ENCODE data around the gene SMPD4. TPM values are rescaled to one million over a fixed set of nuclear protein-coding genes. Genes with fewer than 3 reads are reported as not detected.
A peak's percentile ranks its signal among the peaks of the same experiment; 100 is the strongest.
"Not testable (repeated sequence)": the region's sequence is repeated elsewhere in the genome, so short reads cannot be mapped to it uniquely, and the experiment has no call there.

The SMPD4 gene
- total RNA-seq, 1 donor from 2014 or later: 66.3 TPM

DNA sequence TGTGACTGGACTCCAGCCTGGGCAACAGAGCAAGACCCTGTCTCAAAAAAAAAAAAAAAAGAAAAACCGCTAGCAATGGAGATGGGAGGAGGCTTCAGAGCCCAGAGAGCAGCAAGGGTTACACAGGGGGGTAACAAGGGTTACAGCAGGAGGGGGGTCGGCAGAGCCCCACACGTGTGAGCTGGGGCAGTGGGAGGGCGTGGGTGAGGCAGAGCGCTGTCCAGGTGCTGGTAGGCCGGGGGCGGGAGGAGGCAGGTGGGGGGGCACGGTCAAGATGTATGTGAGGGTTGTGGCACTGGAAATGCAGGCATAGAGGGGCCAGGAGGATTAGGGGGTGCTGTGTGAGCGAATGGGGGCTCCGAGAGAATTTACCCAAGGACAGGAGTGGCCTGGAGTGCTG is 4.0 kb upstream of the SMPD4 start:
- TF ChIP-seq, protein P1, sequence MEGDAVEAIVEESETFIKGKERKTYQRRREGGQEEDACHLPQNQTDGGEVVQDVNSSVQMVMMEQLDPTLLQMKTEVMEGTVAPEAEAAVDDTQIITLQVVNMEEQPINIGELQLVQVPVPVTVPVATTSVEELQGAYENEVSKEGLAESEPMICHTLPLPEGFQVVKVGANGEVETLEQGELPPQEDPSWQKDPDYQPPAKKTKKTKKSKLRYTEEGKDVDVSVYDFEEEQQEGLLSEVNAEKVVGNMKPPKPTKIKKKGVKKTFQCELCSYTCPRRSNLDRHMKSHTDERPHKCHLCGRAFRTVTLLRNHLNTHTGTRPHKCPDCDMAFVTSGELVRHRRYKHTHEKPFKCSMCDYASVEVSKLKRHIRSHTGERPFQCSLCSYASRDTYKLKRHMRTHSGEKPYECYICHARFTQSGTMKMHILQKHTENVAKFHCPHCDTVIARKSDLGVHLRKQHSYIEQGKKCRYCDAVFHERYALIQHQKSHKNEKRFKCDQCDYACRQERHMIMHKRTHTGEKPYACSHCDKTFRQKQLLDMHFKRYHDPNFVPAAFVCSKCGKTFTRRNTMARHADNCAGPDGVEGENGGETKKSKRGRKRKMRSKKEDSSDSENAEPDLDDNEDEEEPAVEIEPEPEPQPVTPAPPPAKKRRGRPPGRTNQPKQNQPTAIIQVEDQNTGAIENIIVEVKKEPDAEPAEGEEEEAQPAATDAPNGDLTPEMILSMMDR (IDR thresholded peaks at IDR 0.05; ENCODE audit: insufficient read depth, low read depth, low read length): no peak
- no peak for TF ChIP-seq EZH2 (IDR thresholded peaks at IDR 0.05; ENCODE audit: insufficient read depth, low read length)
- DNase-seq (ENCODE audit: low read depth) (no peak), FAIRE-seq (no peak)
- Histone ChIP-seq H3K27ac (ENCODE audit: low read depth, low read length) (no peak overlapping the region), H3K27me3 (ENCODE audit: insufficient read depth, low read length) (no peaks in the 10 kb centered on the region), H3K9me3 (ENCODE audit: insufficient read depth, low read depth, low read length) (no peaks in the 10 kb centered on the region), H3K4me3 (ENCODE audit: insufficient read depth, low read depth, low read length) (no peak overlapping the region), H3K9ac (ENCODE audit: low read length) (no peak overlapping the region), H4K20me1 (ENCODE audit: insufficient read depth, low read length) (peaks cover 16% of the 10 kb centered on the region), H3K4me2 (ENCODE audit: low read length) (no peak overlapping the region), H3K4me1 (ENCODE audit: insufficient read depth, low read length) (peaks cover 17% of the 10 kb centered on the region), H2AFZ (ENCODE audit: low read depth, low read length) (no peak overlapping the region), H3K79me2 (ENCODE audit: insufficient read depth, low read length) (peaks cover 51% of the 10 kb centered on the region), H3K36me3 (ENCODE audit: insufficient read depth, low read length) (no peaks in the 10 kb centered on the region)
- Mint-ChIP-seq H3K27me3 (ENCODE audit: low read depth, unreplicated experiment) (no peaks in the 10 kb centered on the region), H3K36me3 (ENCODE audit: low read depth, unreplicated experiment) (peaks cover 3% of the 10 kb centered on the region), H3K27ac (ENCODE audit: unreplicated experiment) (no peak overlapping the region), H3K9me3 (ENCODE audit: unreplicated experiment) (no peaks in the 10 kb centered on the region), H3K4me3 (ENCODE audit: unreplicated experiment) (no peak overlapping the region), H3K4me1 (ENCODE audit: low read depth, unreplicated experiment) (peaks cover 18% of the 10 kb centered on the region)

DNA sequence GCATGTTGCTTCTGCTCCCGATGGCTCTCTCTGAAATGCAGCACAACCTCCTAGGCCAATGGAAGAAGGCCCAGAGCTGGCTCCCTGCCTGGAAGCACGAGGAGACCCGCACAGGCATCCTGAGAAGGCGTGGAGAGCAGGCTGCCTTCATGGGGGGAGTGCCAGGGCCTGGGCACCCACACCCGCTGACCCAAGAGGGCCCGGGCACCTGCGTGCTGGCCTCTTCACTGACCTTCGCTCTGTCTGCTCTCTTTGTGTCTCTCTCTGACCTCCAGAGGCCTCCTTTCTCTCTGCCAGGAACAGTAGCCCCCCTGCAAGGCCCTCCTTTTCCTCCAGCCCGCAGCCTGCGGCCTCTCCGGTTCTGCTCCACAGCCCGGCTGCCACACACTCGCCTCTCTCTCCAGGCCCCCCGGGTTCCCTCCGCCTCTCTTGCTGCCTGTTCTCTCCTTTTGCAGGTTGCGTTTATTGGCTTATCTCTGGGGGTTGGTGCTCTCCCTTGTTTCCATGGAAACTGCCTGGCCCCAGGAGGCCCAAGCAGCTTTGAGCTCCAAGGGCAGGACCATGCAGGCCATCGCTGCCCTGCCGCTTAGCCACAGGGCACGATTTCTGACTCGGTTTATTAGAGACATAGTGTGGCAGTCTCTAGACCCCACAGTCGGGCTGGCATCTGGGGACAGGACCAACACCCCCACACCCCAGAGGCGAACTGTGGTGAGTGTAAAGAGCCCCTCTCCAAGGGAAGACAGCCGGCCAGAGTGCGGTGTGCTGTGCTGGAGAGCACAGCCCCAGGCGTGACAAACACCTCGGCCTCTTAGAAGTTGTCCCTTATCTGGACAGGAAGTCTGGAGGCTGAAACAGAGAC is 2.3 kb upstream of the SMPD4 start:
- Histone ChIP-seq H3K4me1 (ENCODE audit: insufficient read depth, low read length) (peaks cover 21% of the 10 kb centered on the region), H3K79me2 (ENCODE audit: insufficient read depth, low read length) (peaks cover 68% of the 10 kb centered on the region), H3K27ac (ENCODE audit: low read depth, low read length) (no peak overlapping the region), H4K20me1 (ENCODE audit: insufficient read depth, low read length) (peaks cover 17% of the 10 kb centered on the region), H3K4me3 (ENCODE audit: insufficient read depth, low read depth, low read length) (peak overlapping the region; percentile 67), H2AFZ (ENCODE audit: low read depth, low read length) (peak overlapping the region; percentile 9), H3K9me3 (ENCODE audit: insufficient read depth, low read depth, low read length) (no peaks in the 10 kb centered on the region), H3K27me3 (ENCODE audit: insufficient read depth, low read length) (no peaks in the 10 kb centered on the region), H3K9ac (ENCODE audit: low read length) (peak overlapping the region; percentile 85), H3K36me3 (ENCODE audit: insufficient read depth, low read length) (no peaks in the 10 kb centered on the region), H3K4me2 (ENCODE audit: low read length) (peak overlapping the region; percentile 96)
- H3K4me3 Mint-ChIP-seq (ENCODE audit: unreplicated experiment): peak overlapping the region; percentile 82
- H3K27ac Mint-ChIP-seq (ENCODE audit: unreplicated experiment): no peak overlapping the region
- no peaks in the 10 kb centered on the region for H3K9me3 Mint-ChIP-seq (ENCODE audit: unreplicated experiment)
- TF ChIP-seq EZH2 (IDR thresholded peaks at IDR 0.05; ENCODE audit: insufficient read depth, low read length): no peak
- TF ChIP-seq, protein P1 (IDR thresholded peaks at IDR 0.05; ENCODE audit: insufficient read depth, low read depth, low read length): no peak
- peaks cover 3% of the 10 kb centered on the region for H3K36me3 Mint-ChIP-seq (ENCODE audit: low read depth, unreplicated experiment)
- peaks cover 18% of the 10 kb centered on the region for H3K4me1 Mint-ChIP-seq (ENCODE audit: low read depth, unreplicated experiment)
- DNase-seq (ENCODE audit: low read depth) (peak; percentile 26), FAIRE-seq (no peak)
- H3K27me3 Mint-ChIP-seq (ENCODE audit: low read depth, unreplicated experiment): no peaks in the 10 kb centered on the region

DNA sequence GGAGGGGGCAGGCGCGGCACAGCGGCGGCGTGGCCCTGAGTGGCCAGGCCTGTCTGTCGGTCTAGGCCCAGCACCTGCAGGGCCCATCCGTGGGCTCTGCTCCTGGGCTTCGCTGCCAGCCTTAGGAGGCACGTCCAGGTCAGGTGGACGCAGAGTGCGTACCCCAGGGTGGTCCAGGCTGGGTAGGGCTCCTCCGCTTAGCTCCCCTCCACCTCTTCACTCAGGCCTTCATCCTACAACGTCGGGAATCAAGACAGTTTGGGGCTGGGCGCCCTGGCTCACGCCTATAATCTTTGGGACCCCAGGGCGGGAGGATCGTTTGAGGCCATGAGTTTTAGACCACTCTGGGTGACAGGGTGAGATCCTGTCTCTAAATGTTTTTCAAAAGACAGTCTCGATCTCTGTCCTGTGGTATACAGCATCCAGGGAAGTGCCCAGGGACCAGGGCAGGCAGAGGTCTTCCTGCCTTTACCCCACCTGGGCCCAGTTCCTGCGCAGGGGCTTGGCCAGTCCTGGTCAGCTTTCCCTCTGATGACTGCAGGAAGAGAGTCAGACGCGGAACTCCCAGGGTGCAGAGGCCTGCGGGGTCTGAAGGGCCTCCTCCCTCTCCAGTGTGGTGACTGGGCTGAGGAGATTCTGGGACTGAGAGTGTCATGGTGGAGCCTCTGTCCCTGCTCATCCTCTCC is 1.6 kb upstream of the SMPD4 start:
- not testable (repeated sequence) for H3K27me3 ChIP-seq (ENCODE audit: insufficient read depth, low read length); H3K9me3 ChIP-seq (ENCODE audit: insufficient read depth, low read depth, low read length); FAIRE-seq; H3K36me3 ChIP-seq (ENCODE audit: insufficient read depth, low read length); H3K27me3 Mint-ChIP-seq (ENCODE audit: low read depth, unreplicated experiment); H3K9me3 Mint-ChIP-seq (ENCODE audit: unreplicated experiment); H3K36me3 Mint-ChIP-seq (ENCODE audit: low read depth, unreplicated experiment)
- Histone ChIP-seq H3K79me2 (ENCODE audit: insufficient read depth, low read length) (peaks cover 76% of the 10 kb centered on the region), H2AFZ (ENCODE audit: low read depth, low read length) (peak overlapping the region; percentile 34), H3K4me2 (ENCODE audit: low read length) (peak overlapping the region; percentile 96), H3K4me3 (ENCODE audit: insufficient read depth, low read depth, low read length) (peak overlapping the region; percentile 67), H3K4me1 (ENCODE audit: insufficient read depth, low read length) (peaks cover 21% of the 10 kb centered on the region), H3K27ac (ENCODE audit: low read depth, low read length) (peak overlapping the region; percentile 47), H3K9ac (ENCODE audit: low read length) (peak overlapping the region; percentile 85), H4K20me1 (ENCODE audit: insufficient read depth, low read length) (peaks cover 22% of the 10 kb centered on the region)
- peaks cover 17% of the 10 kb centered on the region for H3K4me1 Mint-ChIP-seq (ENCODE audit: low read depth, unreplicated experiment)
- H3K4me3 Mint-ChIP-seq (ENCODE audit: unreplicated experiment): peak overlapping the region; percentile 82
- H3K27ac Mint-ChIP-seq (ENCODE audit: unreplicated experiment): peak overlapping the region; percentile 47
- peak; percentile 4 for DNase-seq (ENCODE audit: low read depth)
